BJ (cell line): ENCODE results near the gene RAI1. TPM values are rescaled to one million over a fixed set of nuclear protein-coding genes. Genes with fewer than 3 reads are reported as not detected.

Experiments
- CTCF ChIA-PET: fragments of 350-600 bp; formaldehyde crosslinking; extraction: SDS; loops from one replicate; lab custom pipeline; 2021; ENCODE audit warnings: antibody characterized with exemption, inconsistent platforms; lab: Yijun Ruan, JAX
- POLR2A ChIA-PET: fragments of 300-600 bp; sonication (Branson Sonifier 250); formaldehyde crosslinking; extraction: SDS; loops from one replicate; lab custom pipeline; 2021; ENCODE audit warnings: antibody characterized with exemption; lab: Charles Lee
- DNase-seq: peaks from one replicate; pipeline ENCODE4 v3.0.0-alpha.2; 2011; ENCODE audit warnings: low read depth
- H3K27me3 ChIP-seq: 2 replicates; pipeline ENCODE4 v1.6.0; 2011; ENCODE audit warnings: low read length; ENCODE audit not compliant: control insufficient read depth, insufficient read depth
- H3K36me3 ChIP-seq: 2 replicates; pipeline ENCODE4 v1.5.1; 2011; ENCODE audit warnings: low read length; ENCODE audit not compliant: control insufficient read depth, insufficient read depth
- H3K4me3 ChIP-seq: 2 replicates; pipeline ENCODE4 v1.5.1; 2011; ENCODE audit warnings: low read depth, mild to moderate bottlenecking, control low read depth, low read length
- CTCF ChIP-seq: IDR thresholded peaks from 2 replicates; pipeline ENCODE4 v1.5.1; 2011; ENCODE audit warnings: low read depth, mild to moderate bottlenecking, control low read depth, inconsistent platforms, low read length, moderate library complexity; ENCODE audit not compliant: insufficient read depth
- polyA plus RNA-seq: library from polyadenylated mRNA; depleted of rRNA; stranded (reverse); fragments of >200 nt; gene quantifications from 2 replicates; pipeline ENCODE4 v1.2.3, GENCODE V29; 2011

Gene RAI1
- polyA plus RNA-seq, 1 experiment, result 2.4 TPM

- TF ChIP-seq CTCF, result no peak
- DNase-seq, result no peak
- Histone ChIP-seq H3K36me3 (peaks cover 53% of the 10 kb centered on the region), H3K27me3 (no peaks in the 10 kb centered on the region), H3K4me3 (no peak overlapping the region)
- ChIA-PET POLR2A (no interaction called here), CTCF (interaction anchor here (0.6 to 2.5 kb wide), 2 partner anchors 34 to 44 kb away, joined by 3 to 10 read pairs; no protein-coding TSS in a partner anchor)
These were observed 135.1 kb downstream of the RAI1 start for GRCh38 chr17:17816240-17816814.

- CTCF ChIA-PET, result interaction anchor here (0.6 to 2.5 kb wide), 2 partner anchors 33 to 44 kb away, joined by 3 to 10 read pairs; no protein-coding TSS in a partner anchor
These were observed 135.7 kb downstream of the RAI1 start for GRCh38 chr17:17816831-17817551.

GRCh38 chr17:17817552-17817947 is 136.3 kb downstream of the RAI1 start:
- TF ChIP-seq CTCF, result no peak
- Histone ChIP-seq H3K36me3 (peaks cover 50% of the 10 kb centered on the region), H3K27me3 (no peaks in the 10 kb centered on the region), H3K4me3 (no peak overlapping the region)
- ChIA-PET POLR2A (no interaction called here), CTCF (interaction anchor here (0.7 to 1.2 kb wide), 4 partner anchors 16 to 216 kb away, joined by 3 to 4 read pairs (median 3); no protein-coding TSS in a partner anchor)
- no peak for DNase-seq

More at GRCh38 chr17:17816831-17817551, 135.7 kb downstream of the RAI1 start:
- no peak overlapping the region for H3K4me3 ChIP-seq
- no peaks in the 10 kb centered on the region for H3K27me3 ChIP-seq
- TF ChIP-seq CTCF, result no peak; the same call in 1 of the 2 replicates
- POLR2A ChIA-PET, result no interaction called here
- DNase-seq, result no peak
- peaks cover 53% of the 10 kb centered on the region for H3K36me3 ChIP-seq

- DNase-seq, result no peak
- Histone ChIP-seq H3K27me3 (no peaks in the 10 kb centered on the region), H3K4me3 (no peak overlapping the region), H3K36me3 (peaks cover 45% of the 10 kb centered on the region)
- no peak for TF ChIP-seq CTCF
- CTCF ChIA-PET, result interaction anchor here (0.7 to 1.2 kb wide), 4 partner anchors 16 to 216 kb away, joined by 3 to 4 read pairs (median 3); no protein-coding TSS in a partner anchor
- POLR2A ChIA-PET, result no interaction called here
These were observed 136.8 kb downstream of the RAI1 start for GRCh38 chr17:17818088-17818526.

- no peak for DNase-seq
- peaks cover 39% of the 10 kb centered on the region for H3K36me3 ChIP-seq
- H3K27me3 ChIP-seq, result no peaks in the 10 kb centered on the region
- no peak for TF ChIP-seq CTCF
- ChIA-PET CTCF (no interaction called here), POLR2A (no interaction called here)
- no peak overlapping the region for H3K4me3 ChIP-seq
These were observed 137.9 kb downstream of the RAI1 start for GRCh38 chr17:17819111-17819510.
